Subcutaneous abdominal adipose tissue (tissue), 5 donors: ENCODE results near the gene R3HDM4.

ENCODE experiments used
- H3K27ac ChIP-seq: one replicate; pipeline ENCODE4 v1.7.0; 2013; ENCODE audit warnings: low read depth, mild to moderate bottlenecking, inconsistent platforms, low read length, moderate library complexity
- H3K27me3 ChIP-seq, 5 donors: one replicate each; pipeline ENCODE4 v1.7.0; 2013; ENCODE audit warnings: low read length in 5 of 5, inconsistent platforms in 1 of 5; ENCODE audit not compliant: control insufficient read depth in 5 of 5, insufficient read depth in 4 of 5
- H3K36me3 ChIP-seq, 5 donors: one replicate each; pipeline ENCODE4 v1.7.0; 2013; ENCODE audit warnings: low read length in 5 of 5; ENCODE audit not compliant: control insufficient read depth in 5 of 5, insufficient read depth in 5 of 5
- H3K4me1 ChIP-seq, 5 donors: one replicate each; pipeline ENCODE4 v1.7.0; 2013; ENCODE audit warnings: low read length in 5 of 5, mild to moderate bottlenecking in 3 of 5, moderate library complexity in 1 of 5; ENCODE audit not compliant: control insufficient read depth in 5 of 5, insufficient read depth in 5 of 5
- H3K4me3 ChIP-seq, 5 donors: one replicate each; pipeline ENCODE4 v1.7.0; 2013; ENCODE audit warnings: low read length in 5 of 5, low read depth in 1 of 5
- H3K9ac ChIP-seq, 5 donors: one replicate each; pipeline ENCODE4 v1.7.0; 2013; ENCODE audit warnings: low read length in 5 of 5, mild to moderate bottlenecking in 4 of 5, moderate library complexity in 3 of 5
- H3K9me3 ChIP-seq, 5 donors: one replicate each; pipeline ENCODE4 v1.7.0; 2013; ENCODE audit warnings: low read length in 5 of 5; ENCODE audit not compliant: control insufficient read depth in 5 of 5
- donor health status: healthy.
- donor health status: healthy.
- donor health status: healthy.
- donor health status: healthy.
- donor health status: healthy.

Gene R3HDM4

DNA sequence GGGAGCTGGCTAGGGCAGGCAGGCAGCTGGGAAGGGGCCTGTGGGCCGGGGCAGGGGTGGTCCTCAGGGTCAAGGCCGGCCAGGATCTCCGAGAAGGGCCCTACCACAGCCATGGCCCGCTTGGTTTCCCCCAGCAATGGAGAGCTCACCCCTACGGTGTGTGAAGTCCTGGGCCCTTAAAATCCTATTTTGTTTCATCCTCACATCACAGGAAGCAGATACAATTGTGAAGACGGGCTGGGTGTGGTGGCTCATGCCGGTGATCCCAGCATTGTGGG, 11.0 kb downstream of the R3HDM4 start:
- no peak overlapping the region for H3K27ac ChIP-seq
- H3K9me3 ChIP-seq = no peaks in the 10 kb centered on the region
- H3K9ac ChIP-seq = no peak overlapping the region
- H3K27me3 ChIP-seq = no peaks in the 10 kb centered on the region
- peaks cover 0 to 34% (median 17%) of the 10 kb centered on the region in 5 donors for H3K36me3 ChIP-seq
- no peak overlapping the region for H3K4me3 ChIP-seq
- peaks cover 0 to under 1% (median 0%) of the 10 kb centered on the region in 5 donors for H3K4me1 ChIP-seq

DNA sequence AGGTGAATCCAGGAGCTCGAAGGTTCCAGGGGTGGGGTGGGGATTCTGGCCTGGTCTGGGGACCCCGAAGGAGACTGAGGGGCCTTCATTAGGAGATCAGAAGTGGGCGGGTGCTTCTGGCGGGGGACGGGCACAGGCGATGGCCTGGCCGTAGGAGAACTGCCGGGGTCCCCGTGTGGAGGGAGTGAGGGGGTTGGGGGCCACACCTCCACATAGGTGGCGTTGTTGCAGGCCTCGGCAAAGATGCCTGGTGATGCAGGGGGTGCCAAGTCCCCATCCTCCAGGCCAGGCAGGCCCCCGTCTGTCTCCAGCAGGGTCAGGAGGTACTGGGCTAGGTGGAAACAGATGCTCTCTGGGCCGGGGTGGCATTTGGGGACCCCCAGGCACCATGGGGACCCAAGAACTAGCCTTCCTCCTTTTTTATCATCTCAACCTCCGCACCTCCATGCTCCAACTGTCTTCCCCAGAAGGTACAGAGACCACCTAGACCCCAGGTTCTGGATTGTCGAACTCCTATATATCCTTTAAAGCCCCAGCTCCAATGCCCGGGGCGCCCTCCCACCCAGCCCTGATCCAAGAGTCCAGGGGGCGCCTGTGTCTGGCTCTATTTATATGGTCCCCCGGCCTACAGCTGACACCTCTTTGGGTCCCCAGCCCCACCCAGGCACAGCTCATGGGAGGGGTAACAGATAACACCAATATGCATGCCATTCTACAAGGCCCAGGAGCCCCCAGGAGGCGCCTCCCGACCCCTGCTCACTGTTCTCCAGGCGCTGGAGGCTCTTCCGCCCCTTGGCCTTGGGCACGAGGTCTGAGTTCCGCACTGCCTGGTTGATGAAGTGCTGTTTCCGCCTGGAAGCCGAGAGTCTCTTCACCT, 11.6 kb downstream of the R3HDM4 start:
- H3K9me3 ChIP-seq = no peaks in the 10 kb centered on the region
- H3K9ac ChIP-seq = no peak overlapping the region
- no peak overlapping the region for H3K4me3 ChIP-seq
- H3K27me3 ChIP-seq = no peaks in the 10 kb centered on the region
- H3K36me3 ChIP-seq = peaks cover 0 to 40% (median 17%) of the 10 kb centered on the region in 5 donors
- no peaks in the 10 kb centered on the region for H3K4me1 ChIP-seq
- no peak overlapping the region for H3K27ac ChIP-seq

DNA sequence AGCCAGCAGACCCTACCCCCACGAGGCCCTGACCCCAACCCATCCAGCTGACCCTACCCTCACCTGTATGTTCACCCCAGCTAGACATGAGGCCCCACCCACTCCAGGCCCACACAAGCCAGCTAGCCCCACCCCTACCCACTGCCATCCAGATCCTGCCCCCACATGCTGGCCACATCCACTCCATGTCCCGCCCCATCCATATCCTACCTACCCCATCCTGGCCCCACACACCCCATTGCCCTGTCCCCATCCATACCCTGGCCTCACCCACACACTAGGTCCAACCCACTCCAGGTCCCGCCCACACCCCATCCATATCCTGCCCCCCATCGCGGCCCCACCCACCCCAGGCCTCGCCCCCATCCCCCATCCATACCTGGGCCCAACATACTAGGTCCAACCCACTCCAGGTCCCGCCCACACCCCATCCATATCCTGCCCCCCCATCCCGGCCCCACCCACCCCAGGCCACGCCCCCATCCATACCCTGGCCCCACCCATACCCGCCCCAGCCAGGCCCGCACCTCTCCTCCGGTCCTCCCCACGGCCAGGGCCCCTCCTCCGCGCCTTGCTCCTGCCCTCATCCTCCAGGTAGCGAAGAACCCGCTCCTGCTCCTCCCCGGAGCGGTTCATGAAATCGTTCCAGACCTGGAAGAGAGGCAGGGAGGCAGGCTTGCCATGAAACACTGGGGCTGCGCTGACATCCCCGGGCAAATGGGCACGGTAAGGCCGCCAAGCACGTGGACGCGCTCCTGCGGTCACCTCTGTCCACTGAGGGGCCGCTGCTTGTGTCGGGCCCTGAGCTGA, 12.5 kb downstream of the R3HDM4 start:
- Histone ChIP-seq H3K4me3 (no peak overlapping the region), H3K36me3 (peaks cover 0 to 40% (median 17%) of the 10 kb centered on the region in 5 donors), H3K9ac (no peak overlapping the region), H3K27me3 (no peaks in the 10 kb centered on the region), H3K9me3 (no peaks in the 10 kb centered on the region), H3K4me1 (no peaks in the 10 kb centered on the region), H3K27ac (no peak overlapping the region)

DNA sequence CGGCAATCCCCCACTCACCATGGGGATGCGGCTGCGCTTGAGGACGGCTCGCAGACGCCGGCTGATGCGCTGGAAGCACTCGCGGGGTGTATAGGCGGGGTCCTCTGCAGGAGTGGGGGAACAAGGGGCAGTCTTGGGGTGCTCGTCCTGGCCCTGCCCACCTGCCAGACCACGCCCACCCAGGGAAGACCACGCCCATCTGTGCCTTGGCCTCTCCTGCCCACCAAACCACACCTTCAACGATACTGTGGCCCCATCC, 13.0 kb downstream of the R3HDM4 start:
- no peak overlapping the region for H3K9ac ChIP-seq
- H3K36me3 ChIP-seq = peaks cover 0 to 40% (median 17%) of the 10 kb centered on the region in 5 donors
- H3K9me3 ChIP-seq = no peaks in the 10 kb centered on the region
- H3K27me3 ChIP-seq = no peaks in the 10 kb centered on the region
- H3K4me1 ChIP-seq = no peaks in the 10 kb centered on the region
- no peak overlapping the region for H3K27ac ChIP-seq
- no peak overlapping the region for H3K4me3 ChIP-seq

DNA sequence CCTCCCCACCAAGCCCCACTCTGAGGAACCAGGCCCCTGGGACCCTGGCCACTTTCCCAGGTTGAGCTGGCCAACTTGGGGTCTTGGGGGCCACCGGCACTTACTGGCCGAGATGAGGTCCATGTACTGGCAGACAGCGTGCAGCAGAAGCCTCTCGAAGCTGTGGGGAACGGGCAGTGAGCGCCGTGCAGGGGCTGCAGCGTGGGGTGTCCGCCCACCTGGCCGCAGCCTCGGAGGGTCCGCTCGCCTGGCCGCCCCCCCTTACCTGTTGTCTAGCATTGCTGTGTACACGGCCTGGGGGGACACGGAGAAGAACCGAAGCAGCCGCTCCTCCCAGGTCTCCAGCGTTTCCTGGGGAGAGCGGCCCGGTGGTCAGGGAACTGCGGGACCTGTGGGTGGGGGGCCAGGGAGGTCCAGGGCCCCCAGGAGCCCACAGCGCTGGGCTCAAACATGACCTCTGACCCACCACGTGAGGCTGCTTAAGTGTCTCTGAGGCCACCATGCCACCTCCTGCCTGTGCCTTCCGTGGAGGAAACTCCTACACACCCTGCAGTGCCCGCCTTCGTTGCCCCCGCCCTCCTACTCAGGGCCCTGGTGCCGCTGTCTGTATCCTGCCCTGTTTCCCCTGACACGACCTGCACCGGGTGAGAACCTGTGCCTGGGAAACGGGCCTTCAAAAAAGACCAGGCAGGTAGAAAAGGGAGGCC, 13.5 kb downstream of the R3HDM4 start:
- no peak overlapping the region for H3K9ac ChIP-seq
- no peaks in the 10 kb centered on the region for H3K27me3 ChIP-seq
- H3K36me3 ChIP-seq = peaks cover 0 to 40% (median 17%) of the 10 kb centered on the region in 5 donors
- no peak overlapping the region for H3K4me3 ChIP-seq
- no peaks in the 10 kb centered on the region for H3K9me3 ChIP-seq
- no peak overlapping the region for H3K27ac ChIP-seq
- no peaks in the 10 kb centered on the region for H3K4me1 ChIP-seq

DNA sequence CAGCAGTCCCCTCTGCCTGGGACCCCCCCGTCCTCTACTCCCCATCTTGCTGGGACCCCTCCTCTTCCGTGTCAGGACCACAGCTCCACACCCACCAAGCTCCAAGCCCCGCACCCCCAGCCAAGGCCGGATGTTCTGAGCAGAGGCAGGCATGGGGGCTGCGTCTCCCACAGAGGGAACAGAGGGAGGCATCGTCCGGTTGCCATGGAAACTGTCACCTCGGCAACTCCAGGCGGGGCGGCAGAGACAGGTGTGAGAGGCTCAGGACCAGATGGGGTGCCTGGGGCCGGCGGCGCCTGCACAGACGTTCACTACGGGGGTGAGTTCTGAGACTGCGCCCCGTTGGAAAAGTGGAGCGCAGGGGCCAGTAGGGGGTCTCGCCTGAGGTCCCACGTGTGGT, 14.4 kb downstream of the R3HDM4 start:
- H3K4me1 ChIP-seq = peaks cover 0 to 3% (median 0%) of the 10 kb centered on the region in 5 donors
- peaks cover 0 to 38% (median 17%) of the 10 kb centered on the region in 5 donors for H3K36me3 ChIP-seq
- H3K27me3 ChIP-seq = no peaks in the 10 kb centered on the region
- no peak overlapping the region for H3K9ac ChIP-seq
- H3K4me3 ChIP-seq = no peak overlapping the region
- H3K9me3 ChIP-seq = no peaks in the 10 kb centered on the region
- no peak overlapping the region for H3K27ac ChIP-seq

DNA sequence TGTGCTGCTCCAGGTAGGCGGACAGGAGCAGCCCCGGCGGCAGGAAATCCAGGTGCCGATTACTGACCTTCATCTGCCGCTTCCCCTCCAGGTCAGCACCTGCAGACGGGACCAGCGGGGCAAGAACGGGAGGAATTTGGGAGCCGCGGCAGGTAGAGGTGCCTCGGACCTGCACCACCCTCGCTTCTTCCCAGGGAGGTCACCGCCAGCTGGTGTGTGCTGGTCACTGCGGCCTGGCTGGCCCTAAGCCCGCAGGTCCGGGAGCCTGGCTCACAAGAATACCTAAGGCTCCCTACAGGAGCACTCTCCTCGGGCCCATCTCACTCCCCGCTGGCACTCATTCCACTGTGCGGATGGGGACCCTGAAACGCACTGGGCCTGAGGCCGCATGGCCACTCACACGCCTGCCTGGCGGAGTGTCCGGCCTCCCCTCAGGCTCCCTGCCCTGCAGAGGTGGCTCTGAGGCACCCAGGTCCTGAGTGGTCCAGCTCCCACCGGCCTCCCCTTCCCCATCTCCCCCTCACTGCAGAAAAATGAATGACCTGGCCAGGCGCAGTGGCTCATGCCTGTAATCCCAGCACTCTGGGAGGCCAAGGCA, 15.5 kb downstream of the R3HDM4 start:
- peaks cover 0 to 5% (median 0%) of the 10 kb centered on the region in 5 donors for H3K4me1 ChIP-seq
- no peak overlapping the region for H3K4me3 ChIP-seq
- no peak overlapping the region for H3K9ac ChIP-seq
- H3K9me3 ChIP-seq = no peaks in the 10 kb centered on the region
- H3K36me3 ChIP-seq = peaks cover 0 to 38% (median 17%) of the 10 kb centered on the region in 5 donors
- no peak overlapping the region for H3K27ac ChIP-seq
- H3K27me3 ChIP-seq = no peaks in the 10 kb centered on the region

DNA sequence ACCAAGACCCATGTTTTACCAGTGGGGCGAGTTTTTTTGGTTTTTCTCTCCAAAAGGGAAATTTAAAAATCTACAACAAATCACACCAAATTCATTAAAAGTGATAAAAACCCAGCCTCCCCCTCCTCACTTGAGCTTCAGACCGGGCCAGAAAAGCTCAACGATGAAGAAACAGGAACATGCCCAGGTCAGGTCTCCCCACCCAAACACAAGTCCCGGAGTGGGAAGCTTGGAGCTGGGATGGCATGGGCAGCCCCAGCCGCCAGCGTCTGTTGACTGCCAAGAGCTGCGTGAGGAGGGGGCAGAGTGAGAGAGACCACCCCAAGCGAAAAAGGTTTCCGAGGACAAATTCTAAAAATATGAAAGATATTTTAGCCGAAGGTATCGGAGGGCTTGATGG, 16.0 kb downstream of the R3HDM4 start:
- Histone ChIP-seq H3K9ac (no peak overlapping the region), H3K4me1 (peaks cover 0 to 9% (median 4%) of the 10 kb centered on the region in 5 donors), H3K27ac (no peak overlapping the region), H3K9me3 (no peaks in the 10 kb centered on the region), H3K4me3 (no peak overlapping the region), H3K36me3 (peaks cover 0 to 37% (median 17%) of the 10 kb centered on the region in 5 donors), H3K27me3 (no peaks in the 10 kb centered on the region)

DNA sequence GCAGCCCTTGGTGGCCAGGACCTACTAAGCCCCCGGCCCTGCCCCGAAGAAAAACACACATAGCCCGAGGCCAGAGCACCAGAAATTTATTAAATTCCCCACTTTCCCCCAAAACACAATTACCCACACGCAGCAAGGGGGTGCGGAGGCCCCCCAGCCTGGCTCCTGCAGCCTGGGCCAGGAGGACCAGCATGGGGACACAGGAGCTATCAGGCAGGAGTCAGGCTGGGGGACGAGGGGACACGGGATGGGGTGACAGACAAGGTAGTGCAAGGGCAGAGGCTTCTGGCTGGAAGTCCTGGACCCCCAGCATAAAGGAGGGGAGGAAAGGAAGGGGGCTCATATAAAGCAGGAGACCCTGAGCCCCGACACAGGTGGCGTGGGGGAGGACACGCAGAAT, 16.6 kb downstream of the R3HDM4 start:
- Histone ChIP-seq H3K9me3 (no peaks in the 10 kb centered on the region), H3K9ac (no peak overlapping the region), H3K36me3 (peaks cover 0 to 32% (median 15%) of the 10 kb centered on the region in 5 donors), H3K27me3 (no peaks in the 10 kb centered on the region), H3K27ac (no peak overlapping the region), H3K4me1 (peaks cover 0 to 13% (median 7%) of the 10 kb centered on the region in 5 donors), H3K4me3 (no peak overlapping the region)
